Lung (tissue), 12 donors: Measurements from ENCODE around the gene CORT. TPM values are rescaled to one million over a fixed set of nuclear protein-coding genes. Genes with fewer than 3 reads are reported as not detected.
"Not testable (repeated sequence)": the region's sequence is repeated elsewhere in the genome, so short reads cannot be mapped to it uniquely, and the experiment has no call there.

ENCODE experiments used
- ATAC-seq: fragments of 200-7000 bp; cut with Tn5 transposase; one replicate; pipeline ENCODE4 v1.9.1; 2020; ENCODE audit warnings: moderate number of reproducible peaks; ENCODE audit not compliant: insufficient read depth, low FRiP score
- DNase-seq, 3 donors: peaks; one replicate each; pipeline ENCODE4 v3.0.0-alpha.2; 2013 to 2017
- H3K27ac ChIP-seq, 2 donors: one replicate each; pipeline ENCODE4 v1.5.1; 2013; ENCODE audit warnings: mild to moderate bottlenecking in 2 of 2, moderate library complexity in 2 of 2, control low read depth in 1 of 2, inconsistent platforms in 1 of 2, low read depth in 1 of 2, low read length in 1 of 2
- H3K27me3 ChIP-seq, 3 donors: one replicate each; pipeline ENCODE4 v1.5.1; 2013; ENCODE audit warnings: low read length in 2 of 3; ENCODE audit not compliant: control insufficient read depth in 3 of 3, insufficient read depth in 3 of 3
- H3K36me3 ChIP-seq, 4 donors: one replicate each; pipeline ENCODE4 v1.5.1; 2013; ENCODE audit warnings: low read length in 4 of 4, mild to moderate bottlenecking in 1 of 4, moderate library complexity in 1 of 4; ENCODE audit not compliant: control insufficient read depth in 4 of 4, insufficient read depth in 4 of 4
- H3K4me1 ChIP-seq, 5 donors: one replicate each; pipeline ENCODE4 v1.5.1; 2013; ENCODE audit warnings: low read length in 5 of 5, mild to moderate bottlenecking in 2 of 5, moderate library complexity in 1 of 5; ENCODE audit not compliant: control insufficient read depth in 5 of 5, insufficient read depth in 5 of 5
- H3K4me3 ChIP-seq: one replicate; pipeline ENCODE4 v1.5.1; 2013; ENCODE audit warnings: mild to moderate bottlenecking, control low read depth, moderate library complexity
- H3K9ac ChIP-seq, 2 donors: one replicate each; pipeline ENCODE4 v1.5.1; 2013; ENCODE audit warnings: low read length in 2 of 2, control low read depth in 1 of 2; ENCODE audit not compliant: insufficient read depth in 1 of 2
- H3K9me3 ChIP-seq, 4 donors: one replicate each; pipeline ENCODE4 v1.5.1; 2013; ENCODE audit warnings: low read length in 3 of 4, mild to moderate bottlenecking in 1 of 4, moderate library complexity in 1 of 4; ENCODE audit not compliant: control insufficient read depth in 4 of 4, insufficient read depth in 3 of 4
- WGBS, 2 donors: extraction: QIAGEN DNeasy Blood & Tissue Kit; methylation state at CpG; one replicate each; pipeline ENCODE4 v1.1.7; 2013; 5-methylcytosine and 5-hydroxymethylcytosine counted together
- polyA plus RNA-seq, 2 donors: library from polyadenylated mRNA; stranded (reverse); fragments of 200-250 nt; gene quantifications; one replicate each; pipeline ENCODE4 v1.2.1, GENCODE V29; 2013
- total RNA-seq, 2 donors: library from RNA; depleted of rRNA in 1 of 2; stranded (reverse); fragments of >200 nt in 1 of 2; gene quantifications; one replicate each; pipeline ENCODE4 v1.2.1, GENCODE V29; 2014 to 2021
- TF ChIP-seq, protein P1 (sequence below): IDR thresholded peaks from 2 replicates; pipeline ENCODE4 v1.5.1; 2012; ENCODE audit warnings: mild to moderate bottlenecking; ENCODE audit errors: control extremely low read depth, extremely low read depth
- donor health status: control.
- donor health status: control.
- donor health status: Bipolar disorder and iron deficiency.
- donor health status: healthy.
- donor health status: DM: yes; HTN: yes; CAD: no.

Gene CORT
- total and polyA plus RNA-seq, 4 donors: 0.10 to 0.40 (median 0.20) TPM; not detected in 1

DNA sequence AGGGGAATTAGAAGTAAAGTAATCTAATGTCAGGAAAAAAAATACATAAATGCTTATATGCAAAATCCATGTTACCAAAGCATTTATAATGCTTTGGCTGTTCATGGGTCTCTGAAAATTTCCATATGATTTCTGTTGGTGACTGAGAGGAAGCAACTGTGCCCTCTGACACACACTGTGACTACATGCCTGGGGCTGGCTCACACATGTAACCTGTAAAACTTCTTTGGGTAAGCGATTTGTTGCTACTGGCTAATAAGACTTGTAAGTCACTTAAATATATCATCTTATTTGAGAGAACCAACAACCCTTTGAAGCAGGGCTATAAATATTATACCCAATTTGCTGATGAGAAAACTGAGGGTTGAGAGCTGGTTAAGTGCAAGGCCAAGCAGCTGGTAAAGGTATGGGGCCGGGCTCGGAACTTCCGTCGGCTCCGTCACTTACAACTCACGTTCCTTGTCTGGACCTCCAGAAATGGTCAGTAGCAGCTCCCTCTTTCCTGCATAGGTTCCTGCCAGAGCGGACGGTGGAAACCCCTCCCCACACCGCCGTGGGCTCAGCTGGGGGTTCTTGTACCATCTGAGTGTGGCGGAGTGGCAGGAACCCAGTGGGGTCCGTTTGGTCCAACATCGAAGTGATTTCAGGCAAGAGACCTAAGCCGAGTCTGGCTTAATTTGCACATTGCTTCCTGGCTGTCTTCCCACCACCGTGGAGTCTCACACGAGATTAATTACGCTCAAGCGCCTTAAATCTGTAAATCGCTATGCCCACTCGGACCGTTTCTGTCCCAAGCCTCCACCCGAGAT, 21.8 kb downstream of the CORT start:
- Histone ChIP-seq H3K27ac (peak overlapping the region in 1 of 2 donors; percentile 84), H3K27me3 (no peaks in the 10 kb centered on the region), H3K9ac (peak overlapping the region; percentile 34 to 55), H3K36me3 (peaks cover under 1 to 11% (median 10%) of the 10 kb centered on the region in 4 donors), H3K4me3 (peak overlapping the region; percentile 87), H3K4me1 (peaks cover 2 to 18% (median 5%) of the 10 kb centered on the region in 5 donors), H3K9me3 (no peaks in the 10 kb centered on the region)
- TF ChIP-seq, protein P1, sequence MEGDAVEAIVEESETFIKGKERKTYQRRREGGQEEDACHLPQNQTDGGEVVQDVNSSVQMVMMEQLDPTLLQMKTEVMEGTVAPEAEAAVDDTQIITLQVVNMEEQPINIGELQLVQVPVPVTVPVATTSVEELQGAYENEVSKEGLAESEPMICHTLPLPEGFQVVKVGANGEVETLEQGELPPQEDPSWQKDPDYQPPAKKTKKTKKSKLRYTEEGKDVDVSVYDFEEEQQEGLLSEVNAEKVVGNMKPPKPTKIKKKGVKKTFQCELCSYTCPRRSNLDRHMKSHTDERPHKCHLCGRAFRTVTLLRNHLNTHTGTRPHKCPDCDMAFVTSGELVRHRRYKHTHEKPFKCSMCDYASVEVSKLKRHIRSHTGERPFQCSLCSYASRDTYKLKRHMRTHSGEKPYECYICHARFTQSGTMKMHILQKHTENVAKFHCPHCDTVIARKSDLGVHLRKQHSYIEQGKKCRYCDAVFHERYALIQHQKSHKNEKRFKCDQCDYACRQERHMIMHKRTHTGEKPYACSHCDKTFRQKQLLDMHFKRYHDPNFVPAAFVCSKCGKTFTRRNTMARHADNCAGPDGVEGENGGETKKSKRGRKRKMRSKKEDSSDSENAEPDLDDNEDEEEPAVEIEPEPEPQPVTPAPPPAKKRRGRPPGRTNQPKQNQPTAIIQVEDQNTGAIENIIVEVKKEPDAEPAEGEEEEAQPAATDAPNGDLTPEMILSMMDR: no peak
- WGBS, 2 donors: 11 to 13% methylated on average over 23 of the region's 23 CpGs
- ATAC-seq (no peak), DNase-seq (peak in 1 of 3 donors; percentile 24)

DNA sequence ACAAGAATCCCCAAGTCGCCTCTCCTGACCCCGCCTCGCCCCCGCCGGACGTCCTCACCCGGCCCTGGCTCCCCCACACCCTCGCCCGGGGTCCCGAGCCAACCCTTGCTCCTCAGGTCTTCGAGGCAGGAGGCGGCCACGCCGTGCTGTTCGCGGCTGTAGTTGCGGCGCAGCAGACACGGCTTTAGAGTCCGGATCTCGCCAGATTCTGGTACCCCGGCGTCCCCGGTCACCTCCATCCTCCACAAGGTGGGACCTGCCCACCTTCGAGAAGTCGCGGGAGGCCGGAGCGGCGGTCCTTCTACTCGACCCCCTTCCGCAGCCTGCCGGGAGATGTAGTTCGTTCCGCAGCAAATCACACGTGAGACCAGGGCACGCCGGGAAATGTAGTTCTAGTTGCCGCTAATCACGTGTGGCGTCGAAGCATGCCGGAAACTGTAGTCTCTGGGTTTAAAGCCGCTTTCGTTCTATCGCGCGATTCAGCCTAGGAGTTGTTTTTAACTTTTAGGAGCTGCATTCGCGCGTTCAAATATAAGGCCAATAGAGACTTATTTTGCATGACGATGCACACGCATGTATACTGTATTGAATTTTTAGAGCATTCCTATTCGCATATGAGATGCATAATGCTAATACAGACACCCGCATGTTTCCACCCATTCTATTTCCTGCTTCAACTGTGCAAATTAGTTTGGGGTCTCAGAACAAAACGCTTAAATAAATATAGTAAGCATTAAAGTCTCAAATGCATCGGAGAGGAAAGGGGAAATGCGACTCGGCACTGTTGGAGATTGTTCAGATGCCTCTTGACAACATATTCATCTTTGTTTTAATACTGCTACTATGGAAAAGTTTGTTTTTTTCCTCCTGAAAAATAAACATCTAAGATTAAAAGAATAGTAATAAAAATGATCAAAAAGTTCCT, 22.7 kb downstream of the CORT start, which contains the start of gene DFFA:
DFFA (minus strand) TSS at position 310 of the 925 bp plus-strand sequence; CDS start at position 239, 71 bp downstream.
- H3K4me1 ChIP-seq: peaks cover 2 to 18% (median 5%) of the 10 kb centered on the region in 5 donors
- ATAC-seq (peak; percentile 85), DNase-seq (peak; percentile 96 to 98 (median 97))
- peak within 1 kb of the TSS in 1 of 2 donors; percentile 84 for H3K27ac ChIP-seq
- WGBS, 2 donors: 1 to 2% methylated on average over 59 of the region's 59 CpGs
- peak within 1 kb of the TSS; percentile 34 to 55 for H3K9ac ChIP-seq
- H3K27me3 ChIP-seq: no peaks in the 10 kb centered on the region
- H3K4me3 ChIP-seq: peak within 1 kb of the TSS; percentile 87
- H3K9me3 ChIP-seq: no peaks in the 10 kb centered on the region
- TF ChIP-seq, protein P1: no peak
- H3K36me3 ChIP-seq: peaks cover 0 to 9% (median 7%) of the 10 kb centered on the region in 4 donors

DNA sequence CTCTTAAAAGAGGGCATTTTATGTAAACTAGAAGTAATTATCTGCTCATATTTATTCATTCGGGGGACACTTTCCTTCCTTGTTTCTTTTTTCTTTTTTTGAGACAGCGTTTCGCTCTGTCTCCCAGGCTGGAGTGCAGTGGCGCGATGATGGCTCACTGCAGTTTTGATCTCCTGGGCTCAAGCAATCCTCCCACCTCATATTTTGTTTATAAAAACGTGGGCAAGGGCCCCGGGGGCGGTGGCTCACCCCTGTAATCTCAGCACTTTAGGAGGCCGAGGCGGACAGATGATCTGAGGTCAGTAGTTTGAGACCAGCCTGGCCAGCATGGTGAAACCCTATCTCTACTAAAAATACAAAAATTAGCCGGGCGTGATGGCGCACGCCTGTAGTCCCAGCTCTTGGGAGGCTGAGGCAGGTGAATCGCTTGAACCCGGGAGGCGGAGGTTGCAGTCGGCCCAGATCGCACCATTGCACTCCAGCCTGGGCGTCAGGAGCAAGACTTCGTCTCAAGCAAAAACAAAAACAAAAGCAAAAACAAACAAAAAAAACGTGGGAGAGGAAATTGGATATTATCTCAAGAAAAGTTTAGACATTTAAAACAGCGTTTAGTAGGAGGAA, 23.4 kb downstream of the CORT start:
- TF ChIP-seq, protein P1: no peak
- WGBS, 2 donors: 89 to 90% methylated on average over 23 of the region's 23 CpGs
- no peak overlapping the region for H3K9ac ChIP-seq
- no peaks in the 10 kb centered on the region for H3K9me3 ChIP-seq
- no peaks in the 10 kb centered on the region for H3K27me3 ChIP-seq
- H3K4me3 ChIP-seq: no peak overlapping the region
- DNase-seq (no peak), ATAC-seq (no peak)
- H3K36me3 ChIP-seq: peaks cover 0 to 3% (median 2%) of the 10 kb centered on the region in 4 donors
- peaks cover 2 to 18% (median 5%) of the 10 kb centered on the region in 5 donors for H3K4me1 ChIP-seq
- no peak overlapping the region for H3K27ac ChIP-seq

DNA sequence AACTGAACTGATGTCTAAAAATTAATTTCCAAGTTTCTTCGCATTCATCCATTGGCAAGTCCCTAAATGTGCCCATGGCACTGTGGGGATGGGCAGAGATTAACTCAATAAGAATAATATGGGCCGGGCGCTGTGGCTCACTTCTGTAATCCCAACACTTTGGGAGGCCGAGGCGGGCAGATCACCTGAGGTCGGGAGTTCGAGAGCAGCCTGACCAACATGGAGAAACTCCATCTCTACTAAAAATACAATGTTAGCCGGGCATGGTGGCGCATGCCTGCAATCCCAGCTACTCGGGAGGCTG, 24.4 kb downstream of the CORT start:
- H3K4me3 ChIP-seq, H3K36me3 ChIP-seq, DNase-seq, H3K9me3 ChIP-seq, ATAC-seq, H3K9ac ChIP-seq, H3K27me3 ChIP-seq: not testable (repeated sequence)
- 93% methylated on average over 10 of the region's 10 CpGs for WGBS, 2 donors
- peaks cover 2 to 18% (median 6%) of the 10 kb centered on the region in 5 donors for H3K4me1 ChIP-seq
- peak overlapping the region in 1 of 2 donors; percentile 48 for H3K27ac ChIP-seq
